ENCODE data around the gene ARFGAP1.

ARFGAP1 gene

GRCh38 chr20:63288581-63289251 lies 16.1 kb downstream of the ARFGAP1 start:
- no peak for DNase-seq (ENCODE audit: extremely low spot score)
- TF ChIP-seq, protein P1, sequence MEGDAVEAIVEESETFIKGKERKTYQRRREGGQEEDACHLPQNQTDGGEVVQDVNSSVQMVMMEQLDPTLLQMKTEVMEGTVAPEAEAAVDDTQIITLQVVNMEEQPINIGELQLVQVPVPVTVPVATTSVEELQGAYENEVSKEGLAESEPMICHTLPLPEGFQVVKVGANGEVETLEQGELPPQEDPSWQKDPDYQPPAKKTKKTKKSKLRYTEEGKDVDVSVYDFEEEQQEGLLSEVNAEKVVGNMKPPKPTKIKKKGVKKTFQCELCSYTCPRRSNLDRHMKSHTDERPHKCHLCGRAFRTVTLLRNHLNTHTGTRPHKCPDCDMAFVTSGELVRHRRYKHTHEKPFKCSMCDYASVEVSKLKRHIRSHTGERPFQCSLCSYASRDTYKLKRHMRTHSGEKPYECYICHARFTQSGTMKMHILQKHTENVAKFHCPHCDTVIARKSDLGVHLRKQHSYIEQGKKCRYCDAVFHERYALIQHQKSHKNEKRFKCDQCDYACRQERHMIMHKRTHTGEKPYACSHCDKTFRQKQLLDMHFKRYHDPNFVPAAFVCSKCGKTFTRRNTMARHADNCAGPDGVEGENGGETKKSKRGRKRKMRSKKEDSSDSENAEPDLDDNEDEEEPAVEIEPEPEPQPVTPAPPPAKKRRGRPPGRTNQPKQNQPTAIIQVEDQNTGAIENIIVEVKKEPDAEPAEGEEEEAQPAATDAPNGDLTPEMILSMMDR (IDR thresholded peaks at IDR 0.05; ENCODE audit: control extremely low read depth, extremely low read depth, low read depth, missing control alignments), result no peak
- ChIA-PET CTCF (no interaction called here), POLR2A (no interaction called here)

DNA sequence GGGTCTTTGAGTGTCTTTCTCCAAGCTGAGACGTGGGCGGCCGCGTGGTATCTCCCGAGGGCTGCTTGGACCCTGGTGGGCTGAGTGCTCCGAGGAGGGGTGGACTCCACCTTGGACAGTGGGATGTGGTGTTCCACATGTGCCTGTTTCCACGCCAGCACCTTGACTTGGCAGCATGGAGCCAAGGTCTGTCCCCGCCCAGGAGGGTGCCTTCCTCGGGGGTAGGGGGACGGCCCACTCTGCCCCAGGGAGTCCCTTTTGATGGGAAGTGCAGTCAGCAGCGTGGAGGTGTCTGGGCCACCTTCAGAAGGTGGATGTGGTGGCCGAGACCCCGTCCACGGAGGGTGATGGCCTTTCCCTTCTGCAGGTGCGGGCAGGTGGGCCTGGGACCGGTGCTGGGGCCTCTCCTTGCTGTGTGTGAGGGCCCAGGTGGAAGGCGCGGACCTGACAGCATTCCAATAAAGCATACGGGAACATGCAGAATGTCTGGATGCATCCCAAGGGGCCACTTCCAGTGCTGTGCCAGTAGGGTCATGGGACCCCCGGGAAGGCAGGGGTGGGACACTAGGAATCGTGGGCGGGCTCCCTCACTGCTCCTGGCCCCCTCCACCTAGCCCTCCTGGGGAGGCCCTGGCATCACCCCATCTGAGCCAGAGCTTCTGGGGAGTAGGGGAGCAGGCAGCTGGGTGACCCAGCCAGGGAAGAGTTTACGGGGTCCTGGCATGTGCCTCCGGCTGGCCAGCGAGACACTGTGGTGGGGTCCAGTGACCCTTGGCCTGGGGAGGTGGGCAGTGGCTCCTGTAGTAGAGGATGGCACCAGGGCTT lies 16.9 kb downstream of the ARFGAP1 start:
- POLR2A ChIA-PET, result no interaction called here
- CTCF ChIA-PET, result interaction anchor here (1.0 to 1.8 kb wide), 3 partner anchors 8 to 234 kb away, joined by 3 to 9 read pairs (median 4); no protein-coding TSS in a partner anchor
- DNase-seq (ENCODE audit: extremely low spot score), result no peak
- TF ChIP-seq, protein P1 (IDR thresholded peaks at IDR 0.05; ENCODE audit: control extremely low read depth, extremely low read depth, low read depth, missing control alignments), result no peak

- DNase-seq (ENCODE audit: extremely low spot score), result no peak
- CTCF ChIA-PET, result interaction anchor here (1.0 to 2.1 kb wide), 5 partner anchors 9 to 234 kb away, joined by 3 to 9 read pairs (median 4); partner anchors contain the start of gene ARFGAP1
- TF ChIP-seq, protein P1 (IDR thresholded peaks at IDR 0.05; ENCODE audit: control extremely low read depth, extremely low read depth, low read depth, missing control alignments), result no peak
- POLR2A ChIA-PET, result no interaction called here
These were observed 17.6 kb downstream of the ARFGAP1 start for GRCh38 chr20:63290136-63290676.

GRCh38 chr20:63290677-63291472 lies 18.3 kb downstream of the ARFGAP1 start:
- peak; percentile 86 for DNase-seq (ENCODE audit: extremely low spot score)
- ChIA-PET CTCF (interaction anchor here (1.0 to 2.1 kb wide), 7 partner anchors 9 to 235 kb away, joined by 3 to 9 read pairs (median 4); partner anchors contain the start of gene ARFGAP1), POLR2A (no interaction called here)
- TF ChIP-seq, protein P1 (IDR thresholded peaks at IDR 0.05; ENCODE audit: control extremely low read depth, extremely low read depth, low read depth, missing control alignments), result peak; percentile 54

GRCh38 chr20:63291811-63292210 lies 19.2 kb downstream of the ARFGAP1 start:
- CTCF ChIA-PET, result interaction anchor here (0.7 to 2.1 kb wide), 5 partner anchors 15 to 68 kb away, joined by 3 to 9 read pairs (median 3); partner anchors contain the start of gene NKAIN4
- DNase-seq (ENCODE audit: extremely low spot score), result no peak
- TF ChIP-seq, protein P1 (IDR thresholded peaks at IDR 0.05; ENCODE audit: control extremely low read depth, extremely low read depth, low read depth, missing control alignments), result no peak
- POLR2A ChIA-PET, result no interaction called here

DNA sequence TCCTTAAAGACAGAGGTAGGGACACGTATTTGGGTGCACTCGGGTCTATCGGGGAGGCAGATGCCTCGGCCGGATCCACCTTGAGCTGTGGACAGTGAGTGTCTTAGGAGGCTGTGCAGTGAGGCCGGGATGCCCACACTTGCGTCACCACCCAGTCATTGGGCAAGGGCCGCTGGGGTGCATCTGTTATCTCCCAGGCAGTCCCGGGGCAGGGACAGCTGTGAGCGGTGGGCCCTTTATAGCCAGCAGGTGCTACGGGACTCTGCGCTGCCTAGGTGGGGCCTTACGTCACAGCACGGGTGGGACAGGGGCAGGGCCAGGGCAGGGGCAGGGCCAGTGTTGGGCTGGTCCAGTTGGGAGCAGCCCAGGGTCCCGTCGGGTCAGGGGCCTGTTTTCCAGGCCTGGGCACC lies 19.7 kb downstream of the ARFGAP1 start:
- TF ChIP-seq, protein P1 (IDR thresholded peaks at IDR 0.05; ENCODE audit: control extremely low read depth, extremely low read depth, low read depth, missing control alignments), result no peak
- DNase-seq (ENCODE audit: extremely low spot score), result no peak
- POLR2A ChIA-PET, result no interaction called here
- CTCF ChIA-PET, result interaction anchor here (0.9 to 1.0 kb wide), 2 partner anchors 15 to 69 kb away, joined by 3 read pairs; no protein-coding TSS in a partner anchor

Measured in GM10248 (cell line).